ENCODE data around the gene PEF1. TPM values are rescaled to one million over a fixed set of nuclear protein-coding genes. Genes with fewer than 3 reads are reported as not detected.

The PEF1 gene
- total RNA-seq, 2 experiments from 2014 or later, result 50.4 to 50.5 TPM

- POLR2A ChIA-PET, result interaction anchor here (0.8 to 1.2 kb wide), 3 partner anchors 10 to 12 kb away, joined by 3 to 4 read pairs (median 3); partner anchors contain the start of gene PEF1
Measured at GRCh38 chr1:31633117-31633516, 11.6 kb downstream of the PEF1 start.

GRCh38 chr1:31632649-31633048 is 12.0 kb downstream of the PEF1 start:
- H3K9me3 Mint-ChIP-seq, result no peaks in the 10 kb centered on the region
- peaks cover 6% of the 10 kb centered on the region for H3K4me1 Mint-ChIP-seq

More at GRCh38 chr1:31633117-31633516, 11.6 kb downstream of the PEF1 start:
- Mint-ChIP-seq H3K27me3 (no peaks in the 10 kb centered on the region), H3K4me3 (no peak overlapping the region), H3K4me1 (peaks cover 10% of the 10 kb centered on the region), H3K9me3 (no peaks in the 10 kb centered on the region), H3K36me3 (ENCODE audit: low read depth) (peaks cover 32% of the 10 kb centered on the region), H3K27ac (no peak overlapping the region)
- CTCF ChIA-PET, result interaction anchor here (0.7 to 2.2 kb wide), 3 partner anchors 10 to 68 kb away, joined by 3 to 13 read pairs (median 3); no protein-coding TSS in a partner anchor
- peak; percentile 33 for DNase-seq

GRCh38 chr1:31628931-31629556 is 15.6 kb downstream of the PEF1 start:
- no peak overlapping the region for H3K27ac Mint-ChIP-seq
- ChIA-PET POLR2A (interaction anchor here (0.7 to 1.2 kb wide), 3 partner anchors 10 to 16 kb away, joined by 3 to 5 read pairs (median 4); partner anchors contain the start of gene PEF1), CTCF (interaction anchor here (1.1 to 1.6 kb wide), 2 partner anchors 15 to 80 kb away, joined by 3 read pairs; partner anchors contain the start of gene PEF1)
- no peaks in the 10 kb centered on the region for H3K9me3 Mint-ChIP-seq
- no peak overlapping the region for H3K4me3 Mint-ChIP-seq
- no peak for DNase-seq
- peaks cover 9% of the 10 kb centered on the region for H3K4me1 Mint-ChIP-seq
- no peaks in the 10 kb centered on the region for H3K27me3 Mint-ChIP-seq
- H3K36me3 Mint-ChIP-seq (ENCODE audit: low read depth), result peaks cover 33% of the 10 kb centered on the region

More at GRCh38 chr1:31632649-31633048, 12.0 kb downstream of the PEF1 start:
- Mint-ChIP-seq H3K27ac (no peak overlapping the region), H3K36me3 (ENCODE audit: low read depth) (peaks cover 33% of the 10 kb centered on the region), H3K4me3 (no peak overlapping the region), H3K27me3 (no peaks in the 10 kb centered on the region)
- ChIA-PET POLR2A (interaction anchor here (0.8 to 1.2 kb wide), 3 partner anchors 10 to 12 kb away, joined by 3 to 4 read pairs (median 3); partner anchors contain the start of gene PEF1), CTCF (interaction anchor here (1.4 to 2.2 kb wide), 2 partner anchors 10 to 68 kb away, joined by 3 to 13 read pairs; no protein-coding TSS in a partner anchor)
- no peak for DNase-seq

GRCh38 chr1:31627930-31628559 is 16.6 kb downstream of the PEF1 start:
- peaks cover 14% of the 10 kb centered on the region for H3K4me1 Mint-ChIP-seq
- peaks cover 36% of the 10 kb centered on the region for H3K36me3 Mint-ChIP-seq (ENCODE audit: low read depth)
- H3K27ac Mint-ChIP-seq, result no peak overlapping the region

GRCh38 chr1:31627301-31627929 is 17.3 kb downstream of the PEF1 start:
- H3K27ac Mint-ChIP-seq, result no peak overlapping the region
- POLR2A ChIA-PET, result interaction anchor here (0.8 to 1.4 kb wide), 2 partner anchors 9 to 17 kb away, joined by 3 to 6 read pairs; partner anchors contain the start of gene PEF1

More at GRCh38 chr1:31627930-31628559, 16.6 kb downstream of the PEF1 start:
- DNase-seq, result no peak
- no peaks in the 10 kb centered on the region for H3K9me3 Mint-ChIP-seq
- no peaks in the 10 kb centered on the region for H3K27me3 Mint-ChIP-seq
- ChIA-PET POLR2A (no interaction called here), CTCF (interaction anchor here (1.6 kb wide), 1 partner anchor 16 kb away, joined by 3 read pairs; the partner anchor contains the start of gene PEF1)
- no peak overlapping the region for H3K4me3 Mint-ChIP-seq

GRCh38 chr1:31626223-31627207 is 18.2 kb downstream of the PEF1 start:
- no peaks in the 10 kb centered on the region for H3K27me3 Mint-ChIP-seq
- H3K36me3 Mint-ChIP-seq (ENCODE audit: low read depth), result peaks cover 29% of the 10 kb centered on the region
- H3K27ac Mint-ChIP-seq, result no peak overlapping the region
- DNase-seq, result no peak
- CTCF ChIA-PET, result no interaction called here
- H3K9me3 Mint-ChIP-seq, result no peaks in the 10 kb centered on the region
- no peak overlapping the region for H3K4me3 Mint-ChIP-seq
- H3K4me1 Mint-ChIP-seq, result peaks cover 14% of the 10 kb centered on the region
- POLR2A ChIA-PET, result interaction anchor here (0.8 to 1.4 kb wide), 2 partner anchors 8 to 18 kb away, joined by 3 to 6 read pairs; partner anchors contain the start of gene PEF1

More at GRCh38 chr1:31627301-31627929, 17.3 kb downstream of the PEF1 start:
- Mint-ChIP-seq H3K9me3 (no peaks in the 10 kb centered on the region), H3K27me3 (no peaks in the 10 kb centered on the region), H3K4me3 (no peak overlapping the region), H3K36me3 (ENCODE audit: low read depth) (peaks cover 31% of the 10 kb centered on the region), H3K4me1 (peaks cover 14% of the 10 kb centered on the region)
- no peak for DNase-seq
- CTCF ChIA-PET, result no interaction called here

GRCh38 chr1:31625561-31626222 is 19.0 kb downstream of the PEF1 start:
- CTCF ChIA-PET, result no interaction called here

GRCh38 chr1:31624731-31625514 is 19.8 kb downstream of the PEF1 start:
- no peak overlapping the region for H3K4me3 Mint-ChIP-seq
- peaks cover 23% of the 10 kb centered on the region for H3K36me3 Mint-ChIP-seq (ENCODE audit: low read depth)
- ChIA-PET POLR2A (interaction anchor here (0.9 kb wide), 1 partner anchor 20 kb away, joined by 3 read pairs; the partner anchor contains the start of gene PEF1), CTCF (interaction anchor here (1.3 kb wide), 1 partner anchor 76 kb away, joined by 3 read pairs; no protein-coding TSS in a partner anchor)
- peaks cover 14% of the 10 kb centered on the region for H3K4me1 Mint-ChIP-seq
- no peak overlapping the region for H3K27ac Mint-ChIP-seq
- no peaks in the 10 kb centered on the region for H3K9me3 Mint-ChIP-seq
- DNase-seq, result no peak
- no peaks in the 10 kb centered on the region for H3K27me3 Mint-ChIP-seq

More at GRCh38 chr1:31625561-31626222, 19.0 kb downstream of the PEF1 start:
- POLR2A ChIA-PET, result interaction anchor here (1.4 kb wide), 1 partner anchor 18 kb away, joined by 6 read pairs; the partner anchor contains the start of gene PEF1
- Mint-ChIP-seq H3K4me3 (no peak overlapping the region), H3K9me3 (no peaks in the 10 kb centered on the region), H3K27ac (no peak overlapping the region), H3K4me1 (peaks cover 14% of the 10 kb centered on the region), H3K36me3 (ENCODE audit: low read depth) (peaks cover 29% of the 10 kb centered on the region), H3K27me3 (no peaks in the 10 kb centered on the region)
- DNase-seq, result no peak

GRCh38 chr1:31624309-31624708 is 20.4 kb downstream of the PEF1 start:
- H3K27ac Mint-ChIP-seq, result no peak overlapping the region
- DNase-seq, result no peak
- peaks cover 3% of the 10 kb centered on the region for H3K27me3 Mint-ChIP-seq
- ChIA-PET POLR2A (interaction anchor here (0.9 kb wide), 1 partner anchor 21 kb away, joined by 3 read pairs; the partner anchor contains the start of gene PEF1), CTCF (interaction anchor here (0.7 to 1.3 kb wide), 2 partner anchors 75 to 201 kb away, joined by 3 read pairs; no protein-coding TSS in a partner anchor)
- H3K9me3 Mint-ChIP-seq, result no peaks in the 10 kb centered on the region
- H3K4me3 Mint-ChIP-seq, result no peak overlapping the region
- H3K36me3 Mint-ChIP-seq (ENCODE audit: low read depth), result peaks cover 17% of the 10 kb centered on the region
- peaks cover 14% of the 10 kb centered on the region for H3K4me1 Mint-ChIP-seq

- H3K9me3 Mint-ChIP-seq, result no peaks in the 10 kb centered on the region
- POLR2A ChIA-PET, result no interaction called here
- no peak overlapping the region for H3K27ac Mint-ChIP-seq
- DNase-seq, result no peak
- peaks cover 14% of the 10 kb centered on the region for H3K4me1 Mint-ChIP-seq
- no peak overlapping the region for H3K4me3 Mint-ChIP-seq
- CTCF ChIA-PET, result no interaction called here
- H3K27me3 Mint-ChIP-seq, result peaks cover 10% of the 10 kb centered on the region
- H3K36me3 Mint-ChIP-seq (ENCODE audit: low read depth), result peaks cover 7% of the 10 kb centered on the region
Measured at GRCh38 chr1:31623365-31623764, 21.3 kb downstream of the PEF1 start.

Measured in activated CD4-positive, alpha-beta memory T cell treated with anti-CD3 and anti-CD28 coated beads, Interleukin-2, amount 10 ng/mL, durations not matched to agents 7 days and 5 days (primary cell).